NCI-H2081 (cell line): Measurements from ENCODE around the gene EDA.

ENCODE experiments used
- DNase-seq, 2 experiments: peaks; one replicate each; lab custom pipeline; 2025; lab: John Stamatoyannopoulos, UW

Gene EDA

GRCh38 chrX:70026112-70026850 is 410.4 kb downstream of the EDA start:
- no peak for DNase-seq

- DNase-seq: no peak
Measured at GRCh38 chrX:70026851-70027200, 410.9 kb downstream of the EDA start.

- DNase-seq: no peak
Measured at GRCh38 chrX:70029863-70030262, 413.9 kb downstream of the EDA start.

- DNase-seq: peak; percentile 32 to 55
Measured at GRCh38 chrX:70030301-70030767, 414.4 kb downstream of the EDA start.

GRCh38 chrX:70032792-70033191 is 416.9 kb downstream of the EDA start:
- DNase-seq: no peak

GRCh38 chrX:70033348-70034051 is 417.6 kb downstream of the EDA start:
- DNase-seq: peak; percentile 35 to 39

- no peak for DNase-seq
Measured at GRCh38 chrX:70034646-70035045, 418.7 kb downstream of the EDA start.

GRCh38 chrX:70038515-70038914 is 422.6 kb downstream of the EDA start:
- DNase-seq: no peak

GRCh38 chrX:70038951-70039350 is 423.0 kb downstream of the EDA start:
- no peak for DNase-seq

GRCh38 chrX:70039758-70040157 is 423.8 kb downstream of the EDA start:
- DNase-seq: no peak

GRCh38 chrX:70041993-70042392 is 426.1 kb downstream of the EDA start:
- DNase-seq: no peak

- no peak for DNase-seq
Measured at GRCh38 chrX:70042399-70043371, 426.8 kb downstream of the EDA start.

- no peak for DNase-seq
Measured at GRCh38 chrX:70043685-70044084, 427.8 kb downstream of the EDA start.

GRCh38 chrX:70044541-70045245 is 428.8 kb downstream of the EDA start:
- no peak for DNase-seq

- DNase-seq: no peak
Measured at GRCh38 chrX:70046978-70047377, 431.1 kb downstream of the EDA start.

GRCh38 chrX:70049406-70049805 is 433.5 kb downstream of the EDA start:
- no peak for DNase-seq

- DNase-seq: no peak
Measured at GRCh38 chrX:70049925-70050324, 434.0 kb downstream of the EDA start, which contains the start of gene AWAT2. Gene AWAT2, minus strand, starts transcription at chrX:70049938. Its CDS starts 6 bp downstream, at chrX:70049932.

GRCh38 chrX:70052895-70053615 is 437.1 kb downstream of the EDA start:
- DNase-seq: no peak

- no peak for DNase-seq
Measured at GRCh38 chrX:70054391-70054790, 438.5 kb downstream of the EDA start.

GRCh38 chrX:70062076-70062475 is 446.2 kb downstream of the EDA start, which contains the start of gene OTUD6A:
Gene OTUD6A, plus strand, starts transcription at chrX:70062457. Its CDS starts 68 bp downstream, at chrX:70062525.
- no peak for DNase-seq
